HepG2 (cell line): Measurements from ENCODE around the gene FAM13B. TPM values are rescaled to one million over a fixed set of nuclear protein-coding genes. Genes with fewer than 3 reads are reported as not detected.

Source experiments
- ARNT2 ChIP-seq: sonication (generic); formaldehyde crosslinking; IDR thresholded peaks from 2 replicates; pipeline ENCODE4 v1.8.0; 2022; ENCODE audit warnings: mild to moderate bottlenecking, low read depth, missing genetic modification reagents, moderate library complexity
- FOSL1 ChIP-seq: sonication (generic); formaldehyde crosslinking; IDR thresholded peaks from 2 replicates; pipeline ENCODE4 v1.9.0; 2021; ENCODE audit warnings: missing genetic modification reagents, borderline replicate concordance
- GATAD2A ChIP-seq: IDR thresholded peaks from 2 replicates; pipeline ENCODE4 v1.6.1; 2016
- HMG20A ChIP-seq: IDR thresholded peaks from 2 replicates; pipeline ENCODE4 v1.6.1; 2016; ENCODE audit warnings: borderline replicate concordance
- JUND ChIP-seq: sonication (generic); formaldehyde crosslinking; IDR thresholded peaks from 2 replicates; pipeline ENCODE4 v1.8.0; 2022; ENCODE audit warnings: mild to moderate bottlenecking, missing genetic modification reagents
- MAFK ChIP-seq, 2 experiments: IDR thresholded peaks in 1 of 2; conservative IDR thresholded peaks in 1 of 2; 2 replicates each; pipeline ENCODE4 v1.6.1; 2011; ENCODE audit warnings: improper control_type of control experiment in 2 of 2, low read length in 2 of 2
- MIXL1 ChIP-seq: IDR thresholded peaks from 2 replicates; pipeline ENCODE4 v1.6.1; 2016
- NFE2 ChIP-seq: sonication (generic); formaldehyde crosslinking; IDR thresholded peaks from 2 replicates; pipeline ENCODE4 v1.4.0; 2020; ENCODE audit warnings: missing genetic modification reagents
- NFE2L2 ChIP-seq: fragments of 150-350 bp; IDR thresholded peaks from 2 replicates; pipeline ENCODE4 v1.6.1; 2014; ENCODE audit warnings: low read length
- NR2F1 ChIP-seq, 2 experiments: fragments of 450-650 bp in 1 of 2; formaldehyde crosslinking in 1 of 2; IDR thresholded peaks; 2 replicates each; pipeline versions ENCODE4 v1.5.0 to v1.6.1; 2016 to 2020; ENCODE audit warnings: mild to moderate bottlenecking in 1 of 2, missing compliant biosample characterization in 1 of 2, missing genetic modification reagents in 1 of 2, moderate library complexity in 1 of 2
- RARA ChIP-seq: IDR thresholded peaks from 2 replicates; pipeline ENCODE4 v1.6.1; 2016; ENCODE audit warnings: missing genetic modification reagents, missing compliant biosample characterization
- RBM39 ChIP-seq: fragments of 200-400 bp; formaldehyde crosslinking; IDR thresholded peaks from one replicate; pipeline ENCODE4 v1.6.1; 2018; ENCODE audit warnings: antibody characterized with exemption, mild to moderate bottlenecking, low read depth, low read length; ENCODE audit not compliant: poor library complexity, severe bottlenecking
- RXRB ChIP-seq: IDR thresholded peaks from 2 replicates; pipeline ENCODE4 v1.6.1; 2016; ENCODE audit warnings: borderline replicate concordance, missing genetic modification reagents, missing compliant biosample characterization
- SNAI1 ChIP-seq: sonication (generic); formaldehyde crosslinking; IDR thresholded peaks from 2 replicates; pipeline ENCODE4 v1.5.0; 2020; ENCODE audit warnings: mild to moderate bottlenecking, missing genetic modification reagents, borderline replicate concordance
- SSRP1 ChIP-seq: IDR thresholded peaks from 2 replicates; pipeline ENCODE4 v1.6.1; 2016; ENCODE audit warnings: control low read depth
- TEAD3 ChIP-seq: optimal IDR thresholded peaks from 2 replicates; pipeline ENCODE3; 2016; ENCODE audit warnings: borderline replicate concordance
- polyA plus RNA-seq, 8 experiments: library from polyadenylated mRNA; depleted of rRNA in 3 of 8; stranded (reverse) in 7 of 8; unstranded in 1 of 8; fragments of >200 nt; fragmentation: Illumina TruSeq in 4 of 8; extraction: Trizol in 4 of 8; gene quantifications; 2 replicates each; pipeline versions ENCODE4 v1.2.1 to v1.2.3, GENCODE V29; 2011 to 2016; ENCODE audit warnings: low read depth in 4 of 8, missing spikeins in 1 of 8, mixed read lengths in 1 of 8; ENCODE audit not compliant: insufficient read depth in 1 of 8
- total RNA-seq, 5 experiments: library from RNA; depleted of rRNA; stranded (reverse); fragments of >200 nt; fragmentation: Illumina TruSeq; extraction: Trizol; gene quantifications; 2 replicates each; pipeline ENCODE4 v1.2.3, GENCODE V29; 2016; ENCODE audit warnings: low read depth in 1 of 5
- TF ChIP-seq, protein P1 (sequence below): IDR thresholded peaks from 2 replicates; pipeline ENCODE4 v1.4.0; 2020; ENCODE audit warnings: mild to moderate bottlenecking, missing genetic modification reagents
- TF ChIP-seq, protein P2 (sequence below): sonication (generic); formaldehyde crosslinking; IDR thresholded peaks from 2 replicates; pipeline ENCODE4 v1.4.0; 2020; ENCODE audit warnings: missing genetic modification reagents, mild to moderate bottlenecking, borderline replicate concordance
- TF ChIP-seq, protein P3 (sequence below): sonication (generic); formaldehyde crosslinking; IDR thresholded peaks from 2 replicates; pipeline ENCODE4 v1.8.0; 2022; ENCODE audit warnings: mild to moderate bottlenecking, missing genetic modification reagents, borderline replicate concordance
- TF ChIP-seq, protein P4 (sequence below): IDR thresholded peaks from 2 replicates; pipeline ENCODE4 v1.6.1; 2016

The FAM13B gene
- total and polyA plus RNA-seq, 2 of the 13 experiments (the other 11 are each of a cell fraction or from before 2014, with no cell fraction given): 6.9 to 11.5 TPM

DNA sequence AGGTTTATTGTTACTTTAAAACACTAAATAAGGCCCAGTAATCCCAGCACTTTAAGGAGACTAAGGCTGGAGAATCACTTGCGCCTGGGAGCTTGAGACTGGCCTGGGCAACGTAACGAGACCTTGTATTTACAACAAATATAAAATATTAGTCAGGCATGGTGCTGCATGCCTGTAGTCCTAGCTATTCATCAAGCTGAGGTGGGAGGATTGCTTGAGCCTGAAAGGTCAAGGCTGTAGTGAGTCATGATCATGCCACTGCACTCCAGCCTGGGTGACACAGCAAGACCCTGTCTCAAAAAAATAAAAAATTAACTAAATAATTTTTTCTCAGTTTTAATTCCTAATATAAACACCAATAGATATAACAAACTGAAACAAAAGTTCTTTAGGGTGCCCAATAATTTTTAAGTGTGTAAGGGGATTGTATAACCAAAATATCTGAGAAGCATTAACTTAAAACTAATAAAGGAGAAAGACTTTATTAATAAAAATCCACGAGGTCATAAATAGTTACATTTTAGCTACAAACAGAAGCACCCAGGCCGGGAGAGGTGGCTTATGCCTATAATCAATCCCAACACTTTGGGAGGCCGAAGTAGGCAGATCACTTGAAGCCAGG, 32.7 kb downstream of the FAM13B start (continued):
- peak; percentile 39; the same call in 1 of the 2 replicates for TF ChIP-seq JUND (CRISPR knock-in tag)
- TF ChIP-seq, protein P1, sequence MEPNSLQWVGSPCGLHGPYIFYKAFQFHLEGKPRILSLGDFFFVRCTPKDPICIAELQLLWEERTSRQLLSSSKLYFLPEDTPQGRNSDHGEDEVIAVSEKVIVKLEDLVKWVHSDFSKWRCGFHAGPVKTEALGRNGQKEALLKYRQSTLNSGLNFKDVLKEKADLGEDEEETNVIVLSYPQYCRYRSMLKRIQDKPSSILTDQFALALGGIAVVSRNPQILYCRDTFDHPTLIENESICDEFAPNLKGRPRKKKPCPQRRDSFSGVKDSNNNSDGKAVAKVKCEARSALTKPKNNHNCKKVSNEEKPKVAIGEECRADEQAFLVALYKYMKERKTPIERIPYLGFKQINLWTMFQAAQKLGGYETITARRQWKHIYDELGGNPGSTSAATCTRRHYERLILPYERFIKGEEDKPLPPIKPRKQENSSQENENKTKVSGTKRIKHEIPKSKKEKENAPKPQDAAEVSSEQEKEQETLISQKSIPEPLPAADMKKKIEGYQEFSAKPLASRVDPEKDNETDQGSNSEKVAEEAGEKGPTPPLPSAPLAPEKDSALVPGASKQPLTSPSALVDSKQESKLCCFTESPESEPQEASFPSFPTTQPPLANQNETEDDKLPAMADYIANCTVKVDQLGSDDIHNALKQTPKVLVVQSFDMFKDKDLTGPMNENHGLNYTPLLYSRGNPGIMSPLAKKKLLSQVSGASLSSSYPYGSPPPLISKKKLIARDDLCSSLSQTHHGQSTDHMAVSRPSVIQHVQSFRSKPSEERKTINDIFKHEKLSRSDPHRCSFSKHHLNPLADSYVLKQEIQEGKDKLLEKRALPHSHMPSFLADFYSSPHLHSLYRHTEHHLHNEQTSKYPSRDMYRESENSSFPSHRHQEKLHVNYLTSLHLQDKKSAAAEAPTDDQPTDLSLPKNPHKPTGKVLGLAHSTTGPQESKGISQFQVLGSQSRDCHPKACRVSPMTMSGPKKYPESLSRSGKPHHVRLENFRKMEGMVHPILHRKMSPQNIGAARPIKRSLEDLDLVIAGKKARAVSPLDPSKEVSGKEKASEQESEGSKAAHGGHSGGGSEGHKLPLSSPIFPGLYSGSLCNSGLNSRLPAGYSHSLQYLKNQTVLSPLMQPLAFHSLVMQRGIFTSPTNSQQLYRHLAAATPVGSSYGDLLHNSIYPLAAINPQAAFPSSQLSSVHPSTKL (CRISPR knock-in tag): peak; percentile 64
- TF ChIP-seq, protein P2, sequence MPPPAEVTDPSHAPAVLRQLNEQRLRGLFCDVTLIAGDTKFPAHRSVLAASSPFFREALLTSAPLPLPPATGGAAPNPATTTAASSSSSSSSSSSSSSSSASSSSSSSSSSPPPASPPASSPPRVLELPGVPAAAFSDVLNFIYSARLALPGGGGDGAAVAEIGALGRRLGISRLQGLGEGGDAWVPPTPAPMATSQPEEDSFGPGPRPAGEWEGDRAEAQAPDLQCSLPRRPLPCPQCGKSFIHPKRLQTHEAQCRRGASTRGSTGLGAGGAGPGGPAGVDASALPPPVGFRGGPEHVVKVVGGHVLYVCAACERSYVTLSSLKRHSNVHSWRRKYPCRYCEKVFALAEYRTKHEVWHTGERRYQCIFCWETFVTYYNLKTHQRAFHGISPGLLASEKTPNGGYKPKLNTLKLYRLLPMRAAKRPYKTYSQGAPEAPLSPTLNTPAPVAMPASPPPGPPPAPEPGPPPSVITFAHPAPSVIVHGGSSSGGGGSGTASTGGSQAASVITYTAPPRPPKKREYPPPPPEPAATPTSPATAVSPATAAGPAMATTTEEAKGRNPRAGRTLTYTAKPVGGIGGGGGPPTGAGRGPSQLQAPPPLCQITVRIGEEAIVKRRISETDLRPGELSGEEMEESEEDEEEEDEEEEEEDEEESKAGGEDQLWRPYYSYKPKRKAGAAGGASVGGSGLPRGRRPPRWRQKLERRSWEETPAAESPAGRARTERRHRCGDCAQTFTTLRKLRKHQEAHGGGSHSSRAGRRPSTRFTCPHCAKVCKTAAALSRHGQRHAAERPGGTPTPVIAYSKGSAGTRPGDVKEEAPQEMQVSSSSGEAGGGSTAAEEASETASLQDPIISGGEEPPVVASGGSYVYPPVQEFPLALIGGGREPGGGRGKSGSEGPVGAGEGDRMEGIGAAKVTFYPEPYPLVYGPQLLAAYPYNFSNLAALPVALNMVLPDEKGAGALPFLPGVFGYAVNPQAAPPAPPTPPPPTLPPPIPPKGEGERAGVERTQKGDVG (CRISPR knock-in tag): no peak
- TF ChIP-seq ARNT2 (CRISPR knock-in tag): no peak
- peak; percentile 41; the same call in 1 of the 2 replicates for TF ChIP-seq HMG20A (CRISPR knock-in tag)
- no peak for TF ChIP-seq SSRP1 (CRISPR knock-in tag)
- peak; percentile 76 to 80; a peak in 3 of 4 replicates for TF ChIP-seq NR2F1 (CRISPR knock-in tag; IDR thresholded peaks at IDR 0.05)
- TF ChIP-seq, protein P3, sequence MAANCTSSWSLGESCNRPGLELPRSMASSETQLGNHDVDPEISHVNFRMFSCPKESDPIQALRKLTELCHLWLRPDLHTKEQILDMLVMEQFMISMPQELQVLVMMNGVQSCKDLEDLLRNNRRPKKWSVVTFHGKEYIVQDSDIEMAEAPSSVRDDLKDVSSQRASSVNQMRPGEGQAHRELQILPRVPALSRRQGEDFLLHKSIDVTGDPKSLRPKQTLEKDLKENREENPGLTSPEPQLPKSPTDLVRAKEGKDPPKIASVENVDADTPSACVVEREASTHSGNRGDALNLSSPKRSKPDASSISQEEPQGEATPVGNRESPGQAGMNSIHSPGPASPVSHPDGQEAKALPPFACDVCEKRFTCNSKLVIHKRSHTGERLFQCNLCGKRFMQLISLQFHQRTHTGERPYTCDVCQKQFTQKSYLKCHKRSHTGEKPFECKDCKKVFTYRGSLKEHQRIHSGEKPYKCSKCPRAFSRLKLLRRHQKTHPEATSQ (CRISPR knock-in tag): no peak
- TF ChIP-seq MAFK (conservative IDR thresholded peaks at IDR 0.05 in 1 of 2, IDR thresholded peaks at IDR 0.05 in 1 of 2; ENCODE audit: low read length in 2 of 2): 0 out of 4 replicates have a peak, but pooled peaks of 1 of the 2 experiments have one; percentile 6
- no peak for TF ChIP-seq RBM39
- peak; percentile 54 for TF ChIP-seq NFE2L2
- peak; percentile 36; the same call in 1 of the 2 replicates for TF ChIP-seq RXRB
- TF ChIP-seq SNAI1 (CRISPR knock-in tag): no peak
- TF ChIP-seq, protein P4, sequence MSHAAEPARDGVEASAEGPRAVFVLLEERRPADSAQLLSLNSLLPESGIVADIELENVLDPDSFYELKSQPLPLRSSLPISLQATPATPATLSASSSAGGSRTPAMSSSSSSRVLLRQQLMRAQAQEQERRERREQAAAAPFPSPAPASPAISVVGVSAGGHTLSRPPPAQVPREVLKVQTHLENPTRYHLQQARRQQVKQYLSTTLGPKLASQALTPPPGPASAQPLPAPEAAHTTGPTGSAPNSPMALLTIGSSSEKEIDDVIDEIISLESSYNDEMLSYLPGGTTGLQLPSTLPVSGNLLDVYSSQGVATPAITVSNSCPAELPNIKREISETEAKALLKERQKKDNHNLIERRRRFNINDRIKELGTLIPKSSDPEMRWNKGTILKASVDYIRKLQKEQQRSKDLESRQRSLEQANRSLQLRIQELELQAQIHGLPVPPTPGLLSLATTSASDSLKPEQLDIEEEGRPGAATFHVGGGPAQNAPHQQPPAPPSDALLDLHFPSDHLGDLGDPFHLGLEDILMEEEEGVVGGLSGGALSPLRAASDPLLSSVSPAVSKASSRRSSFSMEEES: peak; percentile 80
- TF ChIP-seq MIXL1 (CRISPR knock-in tag): 0 out of 2 replicates have a peak, but pooled peaks have one; percentile 12
- peak; percentile 62 for TF ChIP-seq GATAD2A
- TF ChIP-seq RARA (CRISPR knock-in tag): peak; percentile 73
- peak; percentile 53; the same call in 1 of the 2 replicates for TF ChIP-seq FOSL1 (CRISPR knock-in tag)
- TF ChIP-seq NFE2 (CRISPR knock-in tag): 0 out of 2 replicates have a peak, but pooled peaks have one; percentile 25
- peak; percentile 39 for TF ChIP-seq TEAD3 (CRISPR knock-in tag)
